Sigmoid colon (tissue), 4 donors: ENCODE results near the gene ZNF764.

Experiments
- EP300 ChIP-seq, 4 donors: sonication (generic); formaldehyde crosslinking; IDR thresholded peaks; one replicate each; pipeline ENCODE4 v1.6.1; 2017; ENCODE audit warnings: antibody characterized with exemption in 4 of 4
- POLR2A ChIP-seq, 2 donors: fragments of 450-650 bp; IDR thresholded peaks; one replicate each; pipeline ENCODE4 v1.6.1; 2016; ENCODE audit warnings: antibody characterized with exemption in 2 of 2, mild to moderate bottlenecking in 2 of 2, moderate library complexity in 2 of 2
- POLR2AphosphoS5 ChIP-seq, 4 donors: sonication (generic); formaldehyde crosslinking; IDR thresholded peaks; one replicate each; pipeline ENCODE4 v1.6.1; 2017; ENCODE audit warnings: antibody characterized with exemption in 4 of 4
- TF ChIP-seq, protein P1 (sequence below), 4 experiments: fragments of 450-650 bp in 3 of 4; fragments of 200-600 bp in 1 of 4; IDR thresholded peaks; one replicate each; pipeline ENCODE4 v1.5.1; 2016 to 2019; ENCODE audit warnings: antibody characterized with exemption in 4 of 4, mild to moderate bottlenecking in 3 of 4, moderate library complexity in 2 of 4

DNA sequence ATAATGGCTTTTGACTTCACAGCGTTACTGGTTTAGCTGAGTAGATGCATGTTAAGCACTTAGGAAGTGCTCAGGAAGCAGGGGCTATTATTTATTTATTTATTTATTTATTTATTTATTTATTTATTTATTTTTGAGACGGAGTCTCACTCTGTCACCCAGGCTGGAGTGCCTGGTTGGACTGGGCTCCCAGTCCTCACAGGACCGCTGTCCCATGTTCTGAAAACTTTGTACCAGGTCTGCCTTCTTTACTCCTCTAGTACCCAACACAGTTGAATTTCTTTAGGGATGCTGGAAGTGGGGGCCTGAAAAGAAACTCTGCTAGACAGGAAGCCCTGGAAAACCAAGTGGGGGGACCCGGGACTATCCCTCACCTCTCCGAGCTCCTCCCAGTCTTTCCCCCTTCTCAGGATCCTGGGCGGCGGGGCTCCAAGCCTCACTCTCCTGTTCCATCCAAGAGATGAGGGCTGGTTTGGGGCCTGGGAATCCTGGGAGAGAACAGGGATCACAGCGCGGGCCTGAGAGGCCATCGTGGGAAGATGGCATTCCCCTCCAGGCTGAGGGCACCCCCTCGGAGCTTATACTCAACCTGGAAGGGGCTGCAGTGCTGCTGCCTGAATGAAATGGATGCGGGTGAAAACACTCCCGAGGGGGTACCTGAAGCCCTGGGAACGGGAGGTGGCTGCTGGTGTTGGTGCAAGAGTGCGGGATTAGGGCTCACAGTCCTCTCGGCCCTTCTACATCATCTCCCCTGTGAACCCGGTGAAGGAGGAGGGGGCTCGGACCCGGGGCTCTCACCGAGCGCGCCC lies 12.7 kb upstream of the ZNF764 start:
- no peak for TF ChIP-seq EP300 (IDR thresholded peaks at IDR 0.05)
- TF ChIP-seq, protein P1, sequence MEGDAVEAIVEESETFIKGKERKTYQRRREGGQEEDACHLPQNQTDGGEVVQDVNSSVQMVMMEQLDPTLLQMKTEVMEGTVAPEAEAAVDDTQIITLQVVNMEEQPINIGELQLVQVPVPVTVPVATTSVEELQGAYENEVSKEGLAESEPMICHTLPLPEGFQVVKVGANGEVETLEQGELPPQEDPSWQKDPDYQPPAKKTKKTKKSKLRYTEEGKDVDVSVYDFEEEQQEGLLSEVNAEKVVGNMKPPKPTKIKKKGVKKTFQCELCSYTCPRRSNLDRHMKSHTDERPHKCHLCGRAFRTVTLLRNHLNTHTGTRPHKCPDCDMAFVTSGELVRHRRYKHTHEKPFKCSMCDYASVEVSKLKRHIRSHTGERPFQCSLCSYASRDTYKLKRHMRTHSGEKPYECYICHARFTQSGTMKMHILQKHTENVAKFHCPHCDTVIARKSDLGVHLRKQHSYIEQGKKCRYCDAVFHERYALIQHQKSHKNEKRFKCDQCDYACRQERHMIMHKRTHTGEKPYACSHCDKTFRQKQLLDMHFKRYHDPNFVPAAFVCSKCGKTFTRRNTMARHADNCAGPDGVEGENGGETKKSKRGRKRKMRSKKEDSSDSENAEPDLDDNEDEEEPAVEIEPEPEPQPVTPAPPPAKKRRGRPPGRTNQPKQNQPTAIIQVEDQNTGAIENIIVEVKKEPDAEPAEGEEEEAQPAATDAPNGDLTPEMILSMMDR (IDR thresholded peaks at IDR 0.05): no peak
- TF ChIP-seq POLR2AphosphoS5 (IDR thresholded peaks at IDR 0.05): peak in 1 of 4 donors; percentile 23
- TF ChIP-seq POLR2A (IDR thresholded peaks at IDR 0.05): no peak
